Endothelial cell of umbilical vein (primary cell): ENCODE measurements around the gene DUSP18. TPM values are rescaled to one million over a fixed set of nuclear protein-coding genes. Genes with fewer than 3 reads are reported as not detected.

Source experiments
- BruUV-seq: library from RNA; stranded (reverse); fragments of 400-500 nt; replicated peaks from 2 replicates; lab custom pipeline; 2021; lab: Mats Ljungman, UMichigan
- CTCF ChIA-PET: fragments of 300-600, 350-600 bp; sonication (Branson Sonifier 250); formaldehyde crosslinking; loops from one replicate; lab custom pipeline; 2021; ENCODE audit warnings: antibody characterized with exemption, inconsistent platforms; lab: Charles Lee
- POLR2A ChIA-PET: fragments of 300-600, 350-600 bp; sonication (Branson Sonifier 250); formaldehyde crosslinking; loops from one replicate; lab custom pipeline; 2021; ENCODE audit warnings: antibody characterized with exemption, inconsistent platforms; lab: Charles Lee
- DNase-seq: peaks from one replicate; pipeline ENCODE4 v3.0.0-alpha.2; 2011; ENCODE audit warnings: low read depth, low spot score
- FAIRE-seq: peaks from 2 replicates; lab custom pipeline; 2011; peaks lifted over from hg19 to GRCh38; lab: Jason Lieb, UNC
- H2AFZ ChIP-seq: 2 replicates; pipeline ENCODE4 v1.6.0; 2012; ENCODE audit warnings: low read depth, low read length, control low read depth, inconsistent platforms
- H3K27ac ChIP-seq: 2 replicates; pipeline ENCODE4 v1.5.1; 2011; ENCODE audit warnings: low read depth, mild to moderate bottlenecking, control low read depth, low read length, moderate library complexity; ENCODE audit not compliant: insufficient read depth
- H3K27me3 ChIP-seq, 2 experiments: 2 replicates each; pipeline versions ENCODE4 v1.6.0 to v1.6.1; 2011; ENCODE audit warnings: low read length in 2 of 2, mixed read lengths in 1 of 2; ENCODE audit not compliant: control insufficient read depth in 2 of 2, insufficient read depth in 2 of 2
- H3K36me3 ChIP-seq, 2 experiments: 2 replicates in 1 of 2; 3 replicates in 1 of 2; pipeline ENCODE4 v1.5.1; 2011; ENCODE audit warnings: low read length in 2 of 2, mild to moderate bottlenecking in 1 of 2, moderate library complexity in 1 of 2; ENCODE audit not compliant: control insufficient read depth in 2 of 2, insufficient read depth in 2 of 2; ENCODE audit errors: extremely low read depth in 1 of 2
- H3K4me1 ChIP-seq: 3 replicates; pipeline ENCODE4 v1.5.1; 2011; ENCODE audit warnings: mild to moderate bottlenecking, low read length; ENCODE audit not compliant: control insufficient read depth, insufficient read depth; ENCODE audit errors: extremely low read depth
- H3K4me2 ChIP-seq: 2 replicates; pipeline ENCODE4 v1.6.1; 2011; ENCODE audit warnings: low read length, control low read depth, mixed read lengths; ENCODE audit not compliant: insufficient read depth
- H3K4me3 ChIP-seq, 3 experiments: fragments of 200-600 bp in 1 of 3; sonication (generic), shearing (Covaris generic) in 1 of 3; replicated peaks in 1 of 3; 2 replicates each; pipeline ENCODE4 v1.5.1; 2011 to 2016; ENCODE audit warnings: control low read depth in 3 of 3, low read length in 3 of 3, mild to moderate bottlenecking in 2 of 3, inconsistent platforms in 1 of 3, low read depth in 1 of 3, moderate library complexity in 1 of 3; ENCODE audit not compliant: insufficient read depth in 1 of 3
- H3K79me2 ChIP-seq: 2 replicates; pipeline ENCODE4 v1.6.0; 2012; ENCODE audit warnings: low read length, inconsistent platforms; ENCODE audit not compliant: control insufficient read depth, insufficient read depth
- H3K9ac ChIP-seq: replicated peaks from 2 replicates; pipeline ENCODE3; 2011; ENCODE audit warnings: low read length, control low read depth; ENCODE audit not compliant: insufficient read depth; ENCODE audit errors: extremely low read depth
- H3K9me1 ChIP-seq: replicated peaks from 3 replicates; pipeline ENCODE4 v1.6.0; 2011; ENCODE audit warnings: mild to moderate bottlenecking, low read length; ENCODE audit not compliant: control insufficient read depth, insufficient read depth; ENCODE audit errors: extremely low read depth
- H3K9me3 ChIP-seq: replicated peaks from 2 replicates; pipeline ENCODE4 v1.5.1; 2012; ENCODE audit warnings: low read length, inconsistent platforms; ENCODE audit not compliant: control insufficient read depth, insufficient read depth
- H4K20me1 ChIP-seq: replicated peaks from 2 replicates; pipeline ENCODE3; 2011; ENCODE audit warnings: mild to moderate bottlenecking, low read length; ENCODE audit not compliant: control insufficient read depth, insufficient read depth; ENCODE audit errors: extremely low read depth
- EZH2 ChIP-seq: IDR thresholded peaks from 2 replicates; pipeline ENCODE4 v1.6.1; 2012; ENCODE audit warnings: borderline replicate concordance, low read depth, mild to moderate bottlenecking, moderate library complexity, low read length, inconsistent platforms; ENCODE audit not compliant: severe bottlenecking
- FOS ChIP-seq: IDR thresholded peaks from 2 replicates; pipeline ENCODE4 v1.6.1; 2011; ENCODE audit warnings: mild to moderate bottlenecking, low read length, moderate library complexity, borderline replicate concordance; ENCODE audit not compliant: insufficient read depth
- GATA2 ChIP-seq: IDR thresholded peaks from 2 replicates; pipeline ENCODE4 v1.7.0; 2011; ENCODE audit warnings: low read depth, mild to moderate bottlenecking, moderate library complexity, mixed read lengths, low read length; ENCODE audit not compliant: insufficient read length, insufficient read depth
- JUN ChIP-seq: IDR thresholded peaks from 2 replicates; pipeline ENCODE4 v1.6.1; 2011; ENCODE audit warnings: borderline replicate concordance, low read depth; ENCODE audit not compliant: insufficient read length, insufficient read depth
- MYC ChIP-seq: IDR thresholded peaks from one replicate; pipeline ENCODE4 v1.6.1; 2011; ENCODE audit warnings: mild to moderate bottlenecking, low read depth, low read length
- POLR2A ChIP-seq: IDR thresholded peaks from 2 replicates; pipeline ENCODE4 v1.6.1; 2012; ENCODE audit warnings: low read depth, mild to moderate bottlenecking, control low read depth, low read length
- POLR2AphosphoS5 ChIP-seq: IDR thresholded peaks from 2 replicates; pipeline ENCODE4 v1.6.1; 2012; ENCODE audit warnings: low read depth, mild to moderate bottlenecking, control low read depth, low read length, moderate library complexity; ENCODE audit not compliant: insufficient read depth
- dilution Hi-C: fragments of 300-500 bp; cut with MboI; formaldehyde crosslinking; loops from one replicate; pipeline ENCODE4 v1.15.0; 2019; ENCODE audit warnings: low sequenced_read_pairs; ENCODE audit not compliant: extremely low pct_ligation_motif_present
- intact Hi-C: fragments of 100-400 bp; cut with micrococcal nuclease; formaldehyde crosslinking; loops from one replicate; pipeline ENCODE4 v1.10.0; 2022
- polyA plus RNA-seq, 4 experiments: library from polyadenylated mRNA; depleted of rRNA in 3 of 4; stranded (reverse) in 3 of 4; unstranded in 1 of 4; fragments of >200 nt; gene quantifications; 2 replicates each; pipeline versions ENCODE4 v1.2.1 to v1.2.3, GENCODE V29; 2011 to 2012; ENCODE audit warnings: missing spikeins in 1 of 4
- total RNA-seq: library from RNA; stranded (reverse); gene quantifications from 2 replicates; pipeline ENCODE4 v1.2.3, GENCODE V29; 2021
- TF ChIP-seq, protein P1 (sequence below): IDR thresholded peaks from 2 replicates; pipeline ENCODE4 v1.6.1; 2011; ENCODE audit not compliant: insufficient read depth, insufficient read length
- TF ChIP-seq, protein P2 (sequence below), 2 donors: IDR thresholded peaks; 1 replicate in 1 of 2; 2 replicates in 1 of 2; pipeline ENCODE4 v1.5.1; 2011; ENCODE audit warnings: low read length in 2 of 2, mild to moderate bottlenecking in 2 of 2, moderate library complexity in 2 of 2, control low read depth in 1 of 2, inconsistent platforms in 1 of 2, low read depth in 1 of 2; ENCODE audit not compliant: insufficient read depth in 1 of 2; ENCODE audit errors: extremely low read depth in 1 of 2

The DUSP18 gene
- total and polyA plus RNA-seq, 2 donors (not counting 3 experiments of a cell fraction or from before 2014, with no cell fraction given): 18.3 to 30.1 TPM

DNA sequence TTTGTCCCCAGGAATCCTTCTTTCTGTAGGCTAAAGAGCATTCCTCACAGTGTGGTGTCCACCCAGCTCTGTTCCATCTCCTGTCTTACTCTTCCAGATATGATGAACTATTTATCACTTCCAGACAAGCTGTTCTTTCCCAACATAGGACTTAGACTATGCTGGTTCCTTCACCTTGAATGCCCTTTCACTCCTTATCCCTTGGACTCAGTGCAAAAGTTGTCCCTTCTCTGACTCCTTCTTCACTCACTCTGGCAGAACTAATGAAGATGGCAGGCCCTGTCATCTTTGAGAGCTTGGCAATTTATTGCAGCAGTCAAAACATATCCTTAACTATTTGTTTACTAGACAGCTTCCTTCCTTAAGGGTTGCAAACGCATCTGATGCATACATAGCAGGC, 23.5 kb upstream of the DUSP18 start:
- dilution Hi-C loops (loop anchor here (10.0 kb wide), 1 partner anchor 244 kb away; no protein-coding TSS in a partner anchor), intact Hi-C loops (no loop called here)
- Histone ChIP-seq H3K9me1 (no peaks in the 10 kb centered on the region), H3K27me3 (no peaks in the 10 kb centered on the region), H3K27ac (no peak overlapping the region), H4K20me1 (no peaks in the 10 kb centered on the region), H3K4me1 (peaks cover 9% of the 10 kb centered on the region), H3K9ac (no peak overlapping the region), H2AFZ (no peak overlapping the region), H3K36me3 (no peaks in the 10 kb centered on the region), H3K4me3 (no peak overlapping the region), H3K4me2 (no peak overlapping the region), H3K79me2 (no peaks in the 10 kb centered on the region), H3K9me3 (no peaks in the 10 kb centered on the region)
- BruUV-seq: no TSS peak
- TF ChIP-seq, protein P1, sequence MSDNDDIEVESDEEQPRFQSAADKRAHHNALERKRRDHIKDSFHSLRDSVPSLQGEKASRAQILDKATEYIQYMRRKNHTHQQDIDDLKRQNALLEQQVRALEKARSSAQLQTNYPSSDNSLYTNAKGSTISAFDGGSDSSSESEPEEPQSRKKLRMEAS: no peak
- no peak for TF ChIP-seq MYC
- no peak for TF ChIP-seq EZH2
- TF ChIP-seq POLR2A: no peak
- no peak for TF ChIP-seq JUN
- ChIA-PET POLR2A (interaction anchor here (0.6 kb wide), 1 partner anchor 46 kb away, joined by 4 read pairs; no protein-coding TSS in a partner anchor), CTCF (interaction anchor here (0.9 to 3.7 kb wide), 4 partner anchors 13 to 64 kb away, joined by 3 to 23 read pairs (median 6); partner anchors contain the start of gene SLC35E4)
- FAIRE-seq: no peak
- DNase-seq: no peak

DNA sequence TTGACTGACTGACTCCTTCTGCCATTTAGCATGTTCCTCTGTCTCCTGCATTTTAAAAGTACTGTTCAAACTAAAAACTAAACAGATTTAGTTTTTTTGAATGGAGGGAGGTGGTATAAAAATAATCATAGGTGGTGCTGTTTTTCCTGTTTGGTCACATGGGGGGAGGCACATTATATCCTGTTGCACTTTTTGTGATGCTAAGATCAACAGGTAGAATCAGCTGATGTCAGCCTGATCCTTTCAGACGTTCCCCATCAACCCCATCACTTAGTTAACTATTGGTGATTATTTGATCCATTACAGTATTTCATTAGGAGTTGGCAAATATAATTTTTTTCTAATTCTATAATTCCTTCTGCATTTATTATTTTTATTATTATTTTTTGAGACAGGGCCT, 21.9 kb upstream of the DUSP18 start:
- intact Hi-C loops: no loop called here

More for the DNA sequence above, 21.9 kb upstream of the DUSP18 start:
- Histone ChIP-seq H3K27me3 (no peaks in the 10 kb centered on the region), H4K20me1 (no peaks in the 10 kb centered on the region), H3K4me2 (no peak overlapping the region), H2AFZ (no peak overlapping the region), H3K9ac (no peak overlapping the region), H3K36me3 (no peaks in the 10 kb centered on the region), H3K9me1 (no peaks in the 10 kb centered on the region), H3K4me1 (peaks cover 2% of the 10 kb centered on the region), H3K27ac (no peak overlapping the region), H3K4me3 (no peak overlapping the region), H3K79me2 (no peaks in the 10 kb centered on the region), H3K9me3 (no peaks in the 10 kb centered on the region)
- ChIA-PET POLR2A (interaction anchor here (0.7 kb wide), 1 partner anchor 28 kb away, joined by 3 read pairs; no protein-coding TSS in a partner anchor), CTCF (interaction anchor here (3.7 kb wide), 1 partner anchor 65 kb away, joined by 23 read pairs; no protein-coding TSS in a partner anchor)
- FAIRE-seq: no peak
- TF ChIP-seq FOS: no peak
- TF ChIP-seq EZH2: no peak
- no peak for TF ChIP-seq GATA2
- TF ChIP-seq, protein P2, sequence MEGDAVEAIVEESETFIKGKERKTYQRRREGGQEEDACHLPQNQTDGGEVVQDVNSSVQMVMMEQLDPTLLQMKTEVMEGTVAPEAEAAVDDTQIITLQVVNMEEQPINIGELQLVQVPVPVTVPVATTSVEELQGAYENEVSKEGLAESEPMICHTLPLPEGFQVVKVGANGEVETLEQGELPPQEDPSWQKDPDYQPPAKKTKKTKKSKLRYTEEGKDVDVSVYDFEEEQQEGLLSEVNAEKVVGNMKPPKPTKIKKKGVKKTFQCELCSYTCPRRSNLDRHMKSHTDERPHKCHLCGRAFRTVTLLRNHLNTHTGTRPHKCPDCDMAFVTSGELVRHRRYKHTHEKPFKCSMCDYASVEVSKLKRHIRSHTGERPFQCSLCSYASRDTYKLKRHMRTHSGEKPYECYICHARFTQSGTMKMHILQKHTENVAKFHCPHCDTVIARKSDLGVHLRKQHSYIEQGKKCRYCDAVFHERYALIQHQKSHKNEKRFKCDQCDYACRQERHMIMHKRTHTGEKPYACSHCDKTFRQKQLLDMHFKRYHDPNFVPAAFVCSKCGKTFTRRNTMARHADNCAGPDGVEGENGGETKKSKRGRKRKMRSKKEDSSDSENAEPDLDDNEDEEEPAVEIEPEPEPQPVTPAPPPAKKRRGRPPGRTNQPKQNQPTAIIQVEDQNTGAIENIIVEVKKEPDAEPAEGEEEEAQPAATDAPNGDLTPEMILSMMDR (IDR thresholded peaks at IDR 0.05; ENCODE audit: extremely low read depth in 1 of 2, insufficient read depth in 1 of 2, low read depth in 1 of 2, low read length in 2 of 2): no peak
- TF ChIP-seq, protein P1: no peak
- no peak for TF ChIP-seq POLR2AphosphoS5
- no peak for TF ChIP-seq MYC
- TF ChIP-seq JUN: no peak
- no peak for TF ChIP-seq POLR2A
- dilution Hi-C loops: loop anchor here (10.0 kb wide), 1 partner anchor 245 kb away; no protein-coding TSS in a partner anchor
- no peak for DNase-seq
- no TSS peak for BruUV-seq
